Endometrial microvascular endothelial cells (primary cell): ENCODE data around the gene TRAPPC3L. TPM values are rescaled to one million over a fixed set of nuclear protein-coding genes. Genes with fewer than 3 reads are reported as not detected.

Experiments used
- in situ Hi-C: cut with HindIII; loops from 2 replicates; pipeline ENCODE4 v1.10.0; 2017; ENCODE audit warnings: low sequenced_read_pairs, low pct_unique_long_range_greater_than_20kb; ENCODE audit errors: inconsistent ontology term
- total RNA-seq: library from RNA; depleted of rRNA; stranded (reverse); fragments of >200 nt; gene quantifications from one replicate; pipeline ENCODE4 v1.2.3, GENCODE V29; 2015; ENCODE audit errors: inconsistent ontology term

Gene TRAPPC3L
- total RNA-seq, 1 donor from 2014 or later = not detected

- in situ Hi-C loops = no loop called here
These were observed 62.7 kb downstream of the TRAPPC3L start for GRCh38 chr6:116482780-116483179.

DNA sequence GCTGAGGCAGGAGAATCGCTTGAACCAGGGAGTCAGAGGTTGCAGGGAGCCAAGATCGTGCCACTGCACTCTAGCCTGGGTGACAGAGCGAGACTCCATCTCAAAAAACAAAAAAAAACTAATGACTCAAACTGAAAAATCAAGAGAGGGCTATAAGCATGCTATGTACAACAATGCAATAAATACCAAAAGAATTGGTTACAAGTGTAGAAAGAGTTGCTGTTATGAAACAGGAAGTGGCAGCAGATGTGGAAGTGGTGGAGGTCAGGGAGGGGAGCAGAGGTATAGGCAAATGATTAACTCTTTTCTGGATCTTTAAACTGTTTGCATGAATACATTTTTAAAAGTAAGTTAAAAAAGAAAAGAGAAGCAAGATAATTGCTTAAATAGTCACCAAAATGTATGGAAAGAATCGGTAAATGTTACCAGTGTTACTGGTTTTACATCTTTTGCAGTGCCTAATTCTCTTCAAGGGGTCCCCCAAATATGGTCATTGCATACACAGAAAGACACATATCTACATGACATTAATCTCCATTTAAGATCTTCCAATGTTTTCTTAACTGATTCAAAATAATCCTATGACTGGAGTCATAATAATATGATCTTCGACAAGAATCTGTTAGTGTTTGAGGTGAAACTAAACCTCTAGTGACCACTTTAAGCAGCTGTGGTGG lies 69.3 kb downstream of the TRAPPC3L start:
- in situ Hi-C loops = no loop called here

DNA sequence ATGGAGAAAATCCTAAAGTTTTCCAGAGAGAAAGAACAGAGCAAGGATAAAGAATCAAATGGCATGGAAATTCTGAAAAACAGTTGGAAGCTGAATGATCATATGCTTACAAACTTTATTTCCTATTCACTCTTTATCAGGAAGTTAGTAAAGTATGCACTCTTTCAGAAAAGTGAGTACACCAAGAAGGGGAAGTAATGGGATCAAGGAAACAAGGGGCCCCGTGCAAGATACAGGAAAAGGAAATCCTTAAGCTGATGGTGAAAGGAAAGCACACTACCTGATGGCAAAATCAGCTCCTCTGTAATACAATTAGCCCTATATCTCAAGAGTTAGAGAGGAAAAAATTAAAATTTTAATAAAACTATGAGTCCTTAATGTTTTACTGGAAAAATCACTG lies 70.3 kb downstream of the TRAPPC3L start:
- in situ Hi-C loops = no loop called here

- in situ Hi-C loops = no loop called here
These were observed 72.8 kb downstream of the TRAPPC3L start for GRCh38 chr6:116472706-116473105.

DNA sequence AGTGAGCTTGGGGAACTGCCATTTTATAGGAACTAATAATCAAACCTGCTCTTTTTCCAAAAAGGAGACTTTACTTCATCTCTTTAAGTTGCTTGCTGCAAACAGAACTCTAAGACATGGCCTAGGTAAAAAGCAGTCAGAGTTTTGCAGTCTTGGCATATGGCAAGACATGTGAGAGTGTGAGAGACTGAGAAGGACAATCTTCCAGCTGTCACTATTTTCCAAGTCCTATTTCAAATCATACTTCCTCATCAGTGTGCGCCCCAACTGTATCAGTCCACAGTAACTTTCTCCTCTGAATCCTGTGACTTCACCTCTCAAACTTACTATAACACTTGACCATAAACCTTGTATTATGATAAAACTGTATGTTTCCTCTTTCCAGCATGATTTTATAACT lies 74.0 kb downstream of the TRAPPC3L start:
- in situ Hi-C loops = no loop called here

GRCh38 chr6:116468293-116468692 lies 77.2 kb downstream of the TRAPPC3L start:
- in situ Hi-C loops = no loop called here

DNA sequence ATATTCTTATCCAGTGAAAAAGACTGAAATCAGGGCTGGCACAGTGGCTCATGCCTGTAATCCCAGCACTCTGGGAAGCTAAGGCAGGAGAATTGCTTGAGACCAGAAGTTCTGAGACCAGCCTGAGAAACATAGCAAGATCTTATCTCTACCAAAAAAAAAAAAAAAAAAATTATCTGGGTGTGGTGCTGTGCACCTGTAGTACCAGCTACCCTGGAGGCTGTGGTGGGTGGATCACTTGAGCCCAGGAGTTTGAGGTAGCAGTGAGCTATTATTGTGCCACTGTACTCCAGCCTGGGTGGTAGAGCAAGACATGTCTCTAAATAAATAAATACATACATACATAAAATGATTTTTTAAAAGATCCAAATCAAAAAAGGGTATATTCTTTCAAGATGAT lies 78.0 kb downstream of the TRAPPC3L start:
- in situ Hi-C loops = no loop called here

DNA sequence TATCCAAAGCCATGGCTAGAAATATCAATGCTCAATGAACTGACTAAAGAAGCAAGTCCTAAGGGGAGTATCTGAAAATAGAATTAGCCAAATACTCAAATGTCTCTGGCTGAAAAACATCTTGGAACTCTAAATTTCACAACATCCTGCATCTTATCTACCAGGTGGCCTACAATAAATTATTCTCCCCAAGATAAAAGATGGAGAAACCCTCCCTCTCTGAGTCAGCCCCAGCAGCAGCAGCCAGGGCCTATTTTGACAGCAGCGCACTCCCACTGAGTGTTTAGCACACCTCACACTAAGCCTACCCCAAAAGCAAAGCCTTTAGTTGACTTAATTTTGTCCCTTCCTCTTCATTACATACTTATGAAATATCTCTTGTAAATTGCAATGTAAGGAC lies 78.4 kb downstream of the TRAPPC3L start:
- in situ Hi-C loops = no loop called here

DNA sequence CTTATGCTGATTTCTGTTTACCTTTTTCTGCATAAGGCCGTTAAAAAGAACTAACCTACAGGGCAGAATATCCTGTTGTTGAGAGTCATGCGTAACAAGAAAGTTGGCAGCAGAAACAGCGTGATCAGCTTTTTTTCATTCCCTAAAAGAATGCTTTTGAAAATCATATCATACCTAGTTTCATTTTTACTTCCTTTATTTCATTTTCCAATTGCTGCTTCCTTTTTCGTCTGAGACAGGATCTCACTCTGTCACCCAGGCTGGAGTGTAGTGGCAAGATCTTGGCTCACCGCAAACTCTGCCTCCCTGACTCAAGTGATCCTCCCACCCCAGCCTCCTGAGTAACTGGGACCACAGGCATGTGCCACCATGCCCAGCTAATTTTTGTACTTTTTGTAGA lies 80.2 kb downstream of the TRAPPC3L start:
- in situ Hi-C loops = no loop called here

GRCh38 chr6:116463301-116463700 lies 82.2 kb downstream of the TRAPPC3L start:
- in situ Hi-C loops = no loop called here

DNA sequence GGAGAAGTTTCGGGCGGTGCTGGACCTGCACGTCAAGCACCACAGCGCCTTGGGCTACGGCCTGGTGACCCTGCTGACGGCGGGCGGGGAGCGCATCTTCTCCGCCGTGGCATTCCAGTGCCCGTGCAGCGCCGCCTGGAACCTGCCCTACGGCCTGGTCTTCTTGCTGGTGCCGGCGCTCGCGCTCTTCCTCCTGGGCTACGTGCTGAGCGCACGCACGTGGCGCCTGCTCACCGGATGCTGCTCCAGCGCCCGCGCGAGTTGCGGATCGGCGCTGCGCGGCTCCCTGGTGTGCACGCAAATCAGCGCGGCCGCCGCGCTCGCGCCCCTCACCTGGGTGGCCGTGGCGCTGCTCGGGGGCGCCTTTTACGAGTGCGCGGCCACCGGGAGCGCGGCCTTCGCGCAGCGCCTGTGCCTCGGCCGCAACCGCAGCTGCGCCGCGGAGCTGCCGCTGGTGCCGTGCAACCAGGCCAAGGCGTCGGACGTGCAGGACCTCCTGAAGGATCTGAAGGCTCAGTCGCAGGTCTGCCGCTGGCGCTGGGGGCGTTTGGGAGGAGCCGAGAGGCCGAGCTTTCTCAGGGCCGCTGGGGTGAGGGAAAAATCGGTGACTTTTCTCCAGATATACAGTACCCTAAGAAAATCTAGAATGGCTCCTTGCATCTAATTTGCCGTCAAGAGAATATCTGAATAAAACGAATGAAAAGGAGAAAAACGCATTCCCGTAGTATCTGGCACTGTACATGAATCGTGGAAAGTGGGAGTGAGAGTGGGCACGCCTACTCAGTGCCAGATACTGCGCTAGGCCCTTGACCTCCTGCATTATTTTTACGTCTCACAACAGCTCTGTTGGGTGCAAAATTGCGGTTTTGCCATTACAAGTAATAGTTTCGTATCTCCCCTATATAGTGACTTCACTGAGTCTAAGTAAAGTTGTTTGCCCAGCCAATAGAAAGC lies 83.3 kb downstream of the TRAPPC3L start:
- in situ Hi-C loops = no loop called here

DNA sequence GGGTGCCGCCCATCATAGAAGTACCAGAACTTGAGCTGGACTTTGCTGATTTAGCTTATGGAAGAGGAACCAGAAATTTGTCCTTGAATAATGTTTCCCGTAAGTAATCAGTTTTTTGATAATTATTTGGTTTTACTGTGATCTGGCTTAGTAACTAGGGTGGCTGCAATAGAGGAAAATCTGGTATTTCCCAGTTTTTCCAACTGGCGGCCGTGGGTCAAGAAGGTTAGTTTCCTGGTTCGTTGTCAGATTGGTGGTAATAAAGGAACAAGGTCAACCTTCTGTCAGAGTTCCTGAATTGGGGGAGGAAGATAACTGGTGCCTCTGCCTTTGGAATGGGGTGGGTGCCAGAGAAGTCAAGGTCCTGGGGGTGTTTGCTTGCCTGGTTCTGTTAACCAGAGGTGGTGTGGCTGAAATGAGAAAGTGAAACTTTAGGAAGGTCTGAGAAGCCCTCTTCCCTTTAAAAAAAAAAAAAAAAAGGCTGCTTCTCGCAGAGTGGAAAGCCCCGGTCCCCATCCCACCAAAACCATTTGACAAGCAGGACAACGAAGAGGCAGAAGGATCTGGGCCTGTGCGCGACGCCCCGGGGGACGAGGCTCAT lies 84.1 kb downstream of the TRAPPC3L start, which contains the start of gene CALHM6:
Gene CALHM6 (plus strand): TSS at position 45 of the 601 bp plus-strand sequence. CDS start 555 bp downstream, at position 600.
- in situ Hi-C loops = no loop called here

- in situ Hi-C loops = no loop called here
These were observed 85.6 kb downstream of the TRAPPC3L start for GRCh38 chr6:116459927-116460326.

- in situ Hi-C loops = no loop called here
These were observed 87.2 kb downstream of the TRAPPC3L start for GRCh38 chr6:116458264-116458663.

GRCh38 chr6:116456927-116457326 lies 88.6 kb downstream of the TRAPPC3L start:
- in situ Hi-C loops = no loop called here

DNA sequence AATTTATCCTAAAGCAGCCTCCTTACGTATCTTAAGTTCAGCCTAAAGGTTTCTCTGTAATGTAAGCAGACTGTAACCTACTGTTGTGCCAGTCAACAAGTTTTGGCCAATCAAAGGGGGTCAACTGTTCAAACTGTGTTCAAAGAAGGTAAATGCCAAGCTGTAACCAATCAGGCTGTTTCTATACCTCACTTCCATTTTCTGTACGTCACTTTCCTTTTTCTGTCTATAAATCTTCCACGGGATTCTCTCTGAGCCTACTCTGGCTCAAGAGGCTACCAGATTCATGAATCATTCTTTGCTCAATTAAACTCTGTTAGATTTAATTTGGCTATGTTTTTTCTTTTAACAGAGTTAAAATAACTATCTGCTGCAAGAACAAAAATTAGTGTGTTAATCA lies 89.4 kb downstream of the TRAPPC3L start:
- in situ Hi-C loops = no loop called here

DNA sequence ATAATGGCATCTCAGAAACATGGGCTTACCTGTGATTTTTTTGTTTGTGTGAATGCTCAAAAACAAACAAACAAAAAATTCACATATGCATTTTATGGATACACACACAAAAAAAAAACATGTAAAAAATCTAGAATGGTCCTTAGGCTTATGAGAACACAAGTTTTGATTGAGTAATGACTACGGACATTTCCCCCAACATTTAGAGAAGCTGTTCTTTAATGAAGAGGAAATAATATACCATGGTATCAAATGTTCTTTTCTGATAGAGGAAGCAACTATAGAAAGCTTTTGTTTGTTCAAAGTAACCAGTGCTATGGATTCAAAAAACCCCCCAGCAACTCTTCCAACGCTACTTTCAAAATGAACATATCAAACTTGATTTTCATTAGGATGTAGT lies 93.0 kb downstream of the TRAPPC3L start:
- in situ Hi-C loops = no loop called here

GRCh38 chr6:116451916-116452315 lies 93.6 kb downstream of the TRAPPC3L start:
- in situ Hi-C loops = no loop called here
